Measurements from ENCODE around the gene PER1. TPM values are rescaled to one million over a fixed set of nuclear protein-coding genes. Genes with fewer than 3 reads are reported as not detected.

PER1 gene
- total RNA-seq, 6 experiments from 2014 or later = 25.7 to 118 (median 55.2) TPM

DNA sequence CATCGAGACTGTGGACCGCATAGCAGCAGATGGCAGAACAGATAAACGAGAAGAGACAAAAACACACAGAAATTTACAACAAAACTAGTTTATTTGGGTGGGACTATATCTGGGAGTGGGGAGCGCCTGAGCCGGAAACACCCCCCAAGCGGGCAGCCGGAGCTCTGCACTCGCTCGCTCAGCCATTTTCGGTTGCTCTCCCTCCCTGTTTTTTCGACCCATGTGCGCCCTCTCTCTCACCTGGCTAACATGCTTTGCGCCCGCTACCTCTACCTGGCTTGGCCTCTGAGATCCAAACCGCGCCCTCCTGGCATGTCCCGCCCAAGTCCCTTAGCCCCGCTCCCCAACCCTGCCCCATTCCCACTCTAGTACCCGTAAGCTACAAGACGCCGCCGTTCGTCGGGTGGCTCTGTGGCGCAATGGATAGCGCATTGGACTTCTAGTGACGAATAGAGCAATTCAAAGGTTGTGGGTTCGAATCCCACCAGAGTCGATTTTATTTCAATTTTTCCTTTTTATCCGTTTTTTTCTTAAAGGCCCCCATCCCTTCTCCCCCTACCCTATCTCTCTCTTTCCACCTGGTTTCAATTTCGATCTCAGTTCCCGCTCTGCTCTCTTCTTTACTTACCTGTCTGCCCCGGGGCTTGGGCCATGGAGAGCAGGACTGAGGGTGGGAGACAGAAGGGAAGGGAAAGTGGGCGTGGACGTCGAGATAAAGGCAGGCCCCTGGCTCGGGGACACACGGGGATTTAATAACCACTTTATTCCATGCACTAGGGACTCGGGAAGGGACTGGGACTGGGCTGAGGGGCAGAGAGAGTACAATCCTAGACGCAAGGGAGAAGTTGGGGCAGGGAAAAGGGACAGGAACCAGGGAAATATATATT is 31.4 kb downstream of the PER1 start:
- no peak overlapping the region for H3K27ac ChIP-seq
- intact Hi-C loops (cut with DNase I) = no loop called here
- TF ChIP-seq, protein P1, sequence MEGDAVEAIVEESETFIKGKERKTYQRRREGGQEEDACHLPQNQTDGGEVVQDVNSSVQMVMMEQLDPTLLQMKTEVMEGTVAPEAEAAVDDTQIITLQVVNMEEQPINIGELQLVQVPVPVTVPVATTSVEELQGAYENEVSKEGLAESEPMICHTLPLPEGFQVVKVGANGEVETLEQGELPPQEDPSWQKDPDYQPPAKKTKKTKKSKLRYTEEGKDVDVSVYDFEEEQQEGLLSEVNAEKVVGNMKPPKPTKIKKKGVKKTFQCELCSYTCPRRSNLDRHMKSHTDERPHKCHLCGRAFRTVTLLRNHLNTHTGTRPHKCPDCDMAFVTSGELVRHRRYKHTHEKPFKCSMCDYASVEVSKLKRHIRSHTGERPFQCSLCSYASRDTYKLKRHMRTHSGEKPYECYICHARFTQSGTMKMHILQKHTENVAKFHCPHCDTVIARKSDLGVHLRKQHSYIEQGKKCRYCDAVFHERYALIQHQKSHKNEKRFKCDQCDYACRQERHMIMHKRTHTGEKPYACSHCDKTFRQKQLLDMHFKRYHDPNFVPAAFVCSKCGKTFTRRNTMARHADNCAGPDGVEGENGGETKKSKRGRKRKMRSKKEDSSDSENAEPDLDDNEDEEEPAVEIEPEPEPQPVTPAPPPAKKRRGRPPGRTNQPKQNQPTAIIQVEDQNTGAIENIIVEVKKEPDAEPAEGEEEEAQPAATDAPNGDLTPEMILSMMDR (IDR thresholded peaks at IDR 0.05) = peak in 2 of 4 donors; percentile 14 to 37
- TF ChIP-seq POLR2A (IDR thresholded peaks at IDR 0.05) = no peak
- H3K4me3 ChIP-seq = peak overlapping the region in 2 of 3 donors; percentile 30 to 50
- ATAC-seq (peak in 3 of 4 donors; percentile 1 to 11 (median 8)), DNase-seq (peak; percentile 59 to 68 (median 62))
- under 1% methylated on average over 36 of the region's 40 CpGs for WGBS (ENCODE audit: insufficient coverage, low coverage, low lambda C conversion rate, missing lambda C conversion rate)
- H3K36me3 ChIP-seq = no peaks in the 10 kb centered on the region
- H3K4me1 ChIP-seq = peaks cover 0 to 63% (median 18%) of the 10 kb centered on the region in 4 donors
- H3K27me3 ChIP-seq = peaks cover 0 to 49% of the 10 kb centered on the region in 2 donors
- no peaks in the 10 kb centered on the region for H3K9me3 ChIP-seq

DNA sequence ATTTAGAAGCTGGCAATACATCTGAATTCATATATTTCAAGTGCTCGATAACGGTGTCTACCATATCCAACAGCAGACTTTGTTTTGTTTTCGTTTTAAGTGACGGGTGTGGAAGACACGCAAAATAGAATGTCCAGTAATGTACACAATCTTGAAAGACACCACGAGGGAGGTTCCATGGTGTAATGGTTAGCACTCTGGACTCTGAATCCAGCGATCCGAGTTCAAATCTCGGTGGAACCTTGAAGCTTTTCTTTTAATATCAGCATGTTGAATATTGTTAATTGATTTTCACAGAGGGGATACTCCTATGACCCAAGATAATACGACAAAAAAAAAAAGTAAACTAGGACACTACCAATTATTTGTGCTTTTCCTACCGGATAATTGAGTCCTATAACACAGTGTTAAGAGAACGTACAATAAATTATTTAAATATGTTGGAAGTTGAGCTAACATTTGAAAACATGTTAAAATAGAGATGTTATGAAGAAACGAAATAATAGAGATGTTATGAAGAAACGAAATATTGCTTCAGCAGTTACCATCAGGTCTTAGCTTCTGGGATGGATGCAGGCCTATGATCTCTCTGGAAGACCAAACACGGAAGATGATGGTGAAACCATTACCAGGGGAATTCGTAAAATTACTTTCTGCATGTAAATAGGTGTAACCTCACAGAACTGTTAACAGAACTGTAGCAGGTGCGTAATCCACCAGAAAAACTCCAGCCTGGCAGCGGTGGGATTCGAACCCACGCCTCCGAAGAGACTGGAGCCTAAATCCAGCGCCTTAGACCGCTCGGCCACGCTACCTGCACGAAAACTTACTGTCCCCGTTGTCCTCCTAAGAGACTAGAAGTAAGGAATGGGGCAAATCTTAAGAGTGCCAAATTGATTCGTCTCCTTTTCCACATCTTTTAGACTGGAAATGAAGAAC is 32.4 kb downstream of the PER1 start:
- no peaks in the 10 kb centered on the region for H3K36me3 ChIP-seq
- H3K4me3 ChIP-seq = peak overlapping the region; percentile 29 to 49 (median 37)
- intact Hi-C loops (cut with DNase I) = loop anchor here in 1 of 2 donors (10.0 kb wide), 1 partner anchor 55 kb away; no protein-coding TSS in a partner anchor
- TF ChIP-seq, protein P1 (IDR thresholded peaks at IDR 0.05) = no peak
- H3K27me3 ChIP-seq = peaks cover 0 to 43% of the 10 kb centered on the region in 2 donors
- peaks cover 0 to 54% (median 12%) of the 10 kb centered on the region in 4 donors for H3K4me1 ChIP-seq
- no peaks in the 10 kb centered on the region for H3K9me3 ChIP-seq
- H3K27ac ChIP-seq = peak overlapping the region; percentile 13 to 41 (median 33)
- DNase-seq = peak; percentile 75 to 82 (median 77)
- WGBS (ENCODE audit: insufficient coverage, low coverage, low lambda C conversion rate, missing lambda C conversion rate) = under 1% methylated on average over 28 of the region's 28 CpGs
- peak; percentile 56 to 67 (median 60) for ATAC-seq

GRCh38 chr17:8118769-8119580 is 33.2 kb downstream of the PER1 start:
- Histone ChIP-seq H3K4me1 (peaks cover 0 to 45% (median 10%) of the 10 kb centered on the region in 4 donors), H3K9me3 (no peaks in the 10 kb centered on the region), H3K36me3 (no peaks in the 10 kb centered on the region), H3K27me3 (peaks cover 0 to 35% of the 10 kb centered on the region in 2 donors), H3K4me3 (peak overlapping the region; percentile 29 to 49 (median 37)), H3K27ac (peak overlapping the region; percentile 13 to 41 (median 33))
- WGBS (ENCODE audit: insufficient coverage, low coverage, low lambda C conversion rate, missing lambda C conversion rate) = under 1% methylated on average over 23 of the region's 38 CpGs
- DNase-seq = peak; percentile 88 to 93 (median 91)
- ATAC-seq = peak; percentile 76 to 88 (median 84)
- TF ChIP-seq, protein P1 (IDR thresholded peaks at IDR 0.05) = peak; percentile 86 to 94 (median 90)
- no peak for TF ChIP-seq POLR2A (IDR thresholded peaks at IDR 0.05)
- intact Hi-C loops (cut with DNase I) = loop anchor here in 1 of 2 donors (10.0 kb wide), 1 partner anchor 54 kb away; no protein-coding TSS in a partner anchor
